Measurements from ENCODE around the gene TOX4. TPM values are rescaled to one million over a fixed set of nuclear protein-coding genes. Genes with fewer than 3 reads are reported as not detected.

The TOX4 gene
- total RNA-seq, 1 donor from 2014 or later, result 16.6 TPM

DNA sequence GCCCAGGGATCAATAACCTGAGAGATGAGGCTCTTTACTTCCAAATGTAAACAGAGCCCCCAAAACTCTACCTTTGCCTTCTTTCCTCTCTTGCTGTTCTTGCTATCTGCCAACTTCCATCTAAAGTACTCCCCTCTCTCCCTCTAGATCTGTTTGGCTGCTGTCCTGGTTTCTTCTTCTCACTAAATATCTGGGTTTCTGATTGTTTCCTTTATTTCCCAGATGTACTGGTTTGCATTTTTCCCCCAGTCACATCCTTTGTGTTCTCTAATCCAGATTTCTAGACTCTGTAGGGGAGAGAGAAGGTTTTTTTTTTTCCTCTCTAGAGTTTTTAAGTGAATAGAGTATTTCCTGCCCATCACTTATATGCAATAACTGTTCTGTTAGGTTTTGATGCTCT is 56.3 kb downstream of the TOX4 start:
- Histone ChIP-seq H3K4me3 (ENCODE audit: low read depth, low read length) (no peak overlapping the region), H3K36me3 (ENCODE audit: control insufficient read depth, insufficient read depth, low read length) (no peaks in the 10 kb centered on the region), H3K27me3 (ENCODE audit: control insufficient read depth, insufficient read depth, low read length) (peaks cover 12% of the 10 kb centered on the region)
- DNase-seq (ENCODE audit: low read depth), result no peak
- TF ChIP-seq, protein P1, sequence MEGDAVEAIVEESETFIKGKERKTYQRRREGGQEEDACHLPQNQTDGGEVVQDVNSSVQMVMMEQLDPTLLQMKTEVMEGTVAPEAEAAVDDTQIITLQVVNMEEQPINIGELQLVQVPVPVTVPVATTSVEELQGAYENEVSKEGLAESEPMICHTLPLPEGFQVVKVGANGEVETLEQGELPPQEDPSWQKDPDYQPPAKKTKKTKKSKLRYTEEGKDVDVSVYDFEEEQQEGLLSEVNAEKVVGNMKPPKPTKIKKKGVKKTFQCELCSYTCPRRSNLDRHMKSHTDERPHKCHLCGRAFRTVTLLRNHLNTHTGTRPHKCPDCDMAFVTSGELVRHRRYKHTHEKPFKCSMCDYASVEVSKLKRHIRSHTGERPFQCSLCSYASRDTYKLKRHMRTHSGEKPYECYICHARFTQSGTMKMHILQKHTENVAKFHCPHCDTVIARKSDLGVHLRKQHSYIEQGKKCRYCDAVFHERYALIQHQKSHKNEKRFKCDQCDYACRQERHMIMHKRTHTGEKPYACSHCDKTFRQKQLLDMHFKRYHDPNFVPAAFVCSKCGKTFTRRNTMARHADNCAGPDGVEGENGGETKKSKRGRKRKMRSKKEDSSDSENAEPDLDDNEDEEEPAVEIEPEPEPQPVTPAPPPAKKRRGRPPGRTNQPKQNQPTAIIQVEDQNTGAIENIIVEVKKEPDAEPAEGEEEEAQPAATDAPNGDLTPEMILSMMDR (IDR thresholded peaks at IDR 0.05; ENCODE audit: insufficient read depth, low read length, severe bottlenecking), result no peak
- no peak for FAIRE-seq

- FAIRE-seq (no peak), DNase-seq (ENCODE audit: low read depth) (no peak)
- Histone ChIP-seq H3K27me3 (ENCODE audit: control insufficient read depth, insufficient read depth, low read length) (peaks cover 12% of the 10 kb centered on the region), H3K4me3 (ENCODE audit: low read depth, low read length) (no peak overlapping the region), H3K36me3 (ENCODE audit: control insufficient read depth, insufficient read depth, low read length) (no peaks in the 10 kb centered on the region)
- TF ChIP-seq, protein P1 (IDR thresholded peaks at IDR 0.05; ENCODE audit: insufficient read depth, low read length, severe bottlenecking), result no peak
These were observed 57.6 kb downstream of the TOX4 start for GRCh38 chr14:21534576-21534975.

DNA sequence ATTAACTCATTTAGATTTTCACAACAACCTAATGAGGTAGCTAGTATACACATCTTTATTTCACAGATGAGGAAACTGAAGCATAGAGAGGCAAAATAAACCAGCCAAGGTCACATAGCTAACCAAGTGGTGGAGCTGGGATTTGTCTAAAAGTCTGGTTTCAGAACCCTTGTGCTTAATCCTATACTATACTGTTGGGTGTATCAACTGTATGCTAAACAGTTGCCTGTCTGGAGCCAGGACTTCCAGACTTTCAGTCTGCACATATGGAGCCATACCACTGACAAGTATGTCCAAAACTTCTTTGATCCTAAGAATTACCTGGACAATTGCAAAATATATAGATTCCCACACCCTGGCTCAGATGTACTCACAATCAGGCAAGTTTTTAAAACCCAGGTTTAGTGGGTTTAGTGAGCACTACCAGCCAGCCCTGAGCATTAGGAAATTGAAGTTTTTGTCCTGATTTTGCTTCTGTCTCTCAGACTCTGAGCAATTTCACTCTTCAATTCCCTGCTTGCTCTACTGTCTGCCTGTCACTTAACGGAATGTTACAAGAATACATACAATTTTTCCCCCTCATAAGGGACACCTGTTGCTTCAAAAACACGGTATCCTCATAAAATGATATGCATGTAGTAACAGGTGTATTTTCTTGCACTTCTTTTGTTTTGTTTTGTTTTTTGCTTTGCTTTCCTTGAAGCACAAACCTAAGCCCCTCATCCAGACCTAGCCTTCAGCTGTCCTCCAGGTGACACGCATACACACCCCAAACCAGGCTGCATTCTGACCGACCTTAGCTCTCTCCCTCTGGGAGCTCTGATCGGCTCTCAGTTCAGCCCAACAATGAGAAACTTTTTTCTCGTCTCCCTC is 58.8 kb downstream of the TOX4 start:
- H3K36me3 ChIP-seq (ENCODE audit: control insufficient read depth, insufficient read depth, low read length), result no peaks in the 10 kb centered on the region
- TF ChIP-seq, protein P1 (IDR thresholded peaks at IDR 0.05; ENCODE audit: insufficient read depth, low read length, severe bottlenecking), result no peak
- no peak for DNase-seq (ENCODE audit: low read depth)
- no peak for FAIRE-seq
- peaks cover 12% of the 10 kb centered on the region for H3K27me3 ChIP-seq (ENCODE audit: control insufficient read depth, insufficient read depth, low read length)
- no peak overlapping the region for H3K4me3 ChIP-seq (ENCODE audit: low read depth, low read length)

DNA sequence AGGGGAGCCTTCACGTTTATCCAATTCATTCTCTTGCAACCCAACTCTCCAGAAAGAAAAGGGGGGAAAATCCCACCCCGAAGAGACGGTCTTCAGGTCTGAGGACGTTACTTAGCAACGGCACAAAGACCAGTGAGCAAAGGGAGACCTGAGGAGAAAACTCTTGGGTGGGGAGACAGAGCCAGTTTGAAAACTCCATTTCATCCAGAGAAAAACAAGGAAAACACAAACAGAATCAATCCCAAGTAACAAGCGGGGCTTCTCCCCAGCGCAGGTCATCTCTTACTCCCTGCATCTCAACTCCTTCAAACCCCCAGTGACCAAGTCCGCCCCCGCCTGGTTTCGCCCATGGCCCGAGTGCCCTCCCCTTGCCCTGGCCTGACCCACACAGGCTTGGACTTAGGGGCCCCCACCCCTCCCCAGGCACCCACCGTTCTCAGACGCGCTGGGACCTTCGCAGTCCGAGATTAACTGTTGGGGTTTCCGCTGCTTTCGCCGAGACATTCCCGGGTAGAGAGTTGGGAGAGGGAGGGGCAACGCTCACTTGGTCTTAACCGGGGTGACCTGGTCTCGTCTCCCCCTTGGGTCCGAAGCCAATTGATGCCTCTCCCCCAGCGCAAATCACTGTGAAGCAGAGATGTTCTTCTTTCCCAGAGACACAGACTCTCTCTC is 59.6 kb downstream of the TOX4 start:
- Histone ChIP-seq H3K27me3 (ENCODE audit: control insufficient read depth, insufficient read depth, low read length) (peaks cover 12% of the 10 kb centered on the region), H3K36me3 (ENCODE audit: control insufficient read depth, insufficient read depth, low read length) (no peaks in the 10 kb centered on the region), H3K4me3 (ENCODE audit: low read depth, low read length) (no peak overlapping the region)
- no peak for FAIRE-seq
- no peak for DNase-seq (ENCODE audit: low read depth)
- TF ChIP-seq, protein P1 (IDR thresholded peaks at IDR 0.05; ENCODE audit: insufficient read depth, low read length, severe bottlenecking), result no peak

DNA sequence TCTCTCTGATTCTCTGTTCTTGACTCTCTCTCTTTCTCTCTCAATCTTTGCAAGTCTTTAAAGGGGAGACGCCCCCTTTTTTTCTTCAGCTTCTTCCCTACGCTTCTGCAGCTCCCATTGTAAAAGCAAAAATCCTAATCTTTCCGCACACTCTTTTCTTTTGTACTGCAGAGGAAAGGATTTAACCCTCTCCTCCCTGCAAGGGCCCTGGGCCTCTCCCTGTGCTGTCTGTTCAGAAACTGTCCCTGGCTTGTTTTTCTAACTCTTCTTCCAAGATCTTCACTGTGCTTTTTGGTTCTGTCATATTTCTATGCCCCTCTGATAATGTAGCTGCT is 60.1 kb downstream of the TOX4 start:
- DNase-seq (ENCODE audit: low read depth) (no peak), FAIRE-seq (no peak)
- Histone ChIP-seq H3K27me3 (ENCODE audit: control insufficient read depth, insufficient read depth, low read length) (peaks cover 12% of the 10 kb centered on the region), H3K36me3 (ENCODE audit: control insufficient read depth, insufficient read depth, low read length) (no peaks in the 10 kb centered on the region), H3K4me3 (ENCODE audit: low read depth, low read length) (no peak overlapping the region)
- TF ChIP-seq, protein P1 (IDR thresholded peaks at IDR 0.05; ENCODE audit: insufficient read depth, low read length, severe bottlenecking), result no peak

Measured in bronchial epithelial cell (primary cell).